K562 (cell line): ENCODE measurements around the gene RHEBL1. TPM values are rescaled to one million over a fixed set of nuclear protein-coding genes. Genes with fewer than 3 reads are reported as not detected.

Source experiments
- ATAC-seq: fragments of 200-7000 bp; cut with Tn5 transposase; 3 replicates; pipeline ENCODE4 v1.9.1; 2020; ENCODE audit warnings: moderate library complexity
- BruUV-seq: library from RNA; stranded (reverse); fragments of 400-500 nt; replicated peaks from 2 replicates; lab custom pipeline; 2021; lab: Mats Ljungman, UMichigan
- CTCF ChIA-PET: fragments of 300-600 bp; formaldehyde crosslinking; extraction: SDS; loops from one replicate; lab custom pipeline; 2021; ENCODE audit warnings: low intra/inter-chr PET ratio; lab: Yijun Ruan, JAX
- POLR2A ChIA-PET: fragments of 300-600, 350-650 bp; sonication (Branson Sonifier 250); formaldehyde crosslinking; extraction: SDS; loops from one replicate; lab custom pipeline; 2021; ENCODE audit warnings: antibody characterized with exemption, inconsistent platforms; lab: Yijun Ruan, JAX
- DNase-seq, 4 experiments: peaks; one replicate each; pipeline versions ENCODE4 v3.0.0 to v3.0.0-alpha.2; 2011 to 2018; ENCODE audit warnings: low spot score in 3 of 4, mixed read lengths in 3 of 4; ENCODE audit errors: extremely low read depth in 1 of 4
- FAIRE-seq: peaks from 2 replicates; lab custom pipeline; 2011; peaks lifted over from hg19 to GRCh38; lab: Jason Lieb, UNC
- H2AFZ ChIP-seq: 2 replicates; pipeline ENCODE4 v1.6.0; 2011; ENCODE audit warnings: low read depth, low read length, control low read depth, inconsistent platforms
- H3K27ac ChIP-seq: fragments of 200-600 bp; 3 replicates; pipeline ENCODE4 v1.8.0; 2011; ENCODE audit warnings: low read depth, mild to moderate bottlenecking, control low read depth, inconsistent platforms, low read length, moderate library complexity, mixed read lengths; ENCODE audit errors: extremely low read depth
- H3K27me3 ChIP-seq, 2 experiments: fragments of 300-600 bp in 1 of 2; 2 replicates in 1 of 2; 3 replicates in 1 of 2; pipeline versions ENCODE4 v1.6.0 to v1.8.0; 2011; ENCODE audit warnings: inconsistent platforms in 2 of 2, low read length in 2 of 2, mild to moderate bottlenecking in 1 of 2, mixed read lengths in 1 of 2, moderate library complexity in 1 of 2; ENCODE audit not compliant: control insufficient read depth in 2 of 2, insufficient read depth in 2 of 2
- H3K36me3 ChIP-seq: fragments of 300-600 bp; 3 replicates; pipeline ENCODE4 v1.8.0; 2011; ENCODE audit warnings: mild to moderate bottlenecking, low read length, inconsistent platforms; ENCODE audit not compliant: control insufficient read depth, insufficient read depth
- H3K4me1 ChIP-seq, 2 experiments: fragments of 200-600 bp in 1 of 2; replicated peaks in 1 of 2; 2 replicates in 1 of 2; 3 replicates in 1 of 2; pipeline versions ENCODE4 v1.5.1 to v1.8.0; 2011; ENCODE audit warnings: inconsistent platforms in 2 of 2, low read length in 2 of 2, mild to moderate bottlenecking in 1 of 2, mixed read lengths in 1 of 2, moderate library complexity in 1 of 2; ENCODE audit not compliant: control insufficient read depth in 2 of 2, insufficient read depth in 2 of 2
- H3K4me2 ChIP-seq: 2 replicates; pipeline ENCODE4 v1.6.1; 2011; ENCODE audit warnings: low read length, control low read depth, inconsistent platforms, mixed read lengths; ENCODE audit not compliant: insufficient read depth
- H3K4me3 ChIP-seq: fragments of 200-600 bp; sonication (generic), shearing (Covaris generic); 2 replicates; pipeline ENCODE4 v1.5.1; 2016; ENCODE audit warnings: control low read depth, inconsistent platforms
- H3K79me2 ChIP-seq: fragments of 200-600 bp; 3 replicates; pipeline ENCODE4 v1.8.0; 2011; ENCODE audit warnings: low read length, inconsistent platforms; ENCODE audit not compliant: control insufficient read depth, insufficient read depth
- H3K9ac ChIP-seq, 2 experiments: 2 replicates each; pipeline versions ENCODE4 v1.6.0 to v1.6.1; 2011; ENCODE audit warnings: low read depth in 2 of 2, low read length in 2 of 2, control low read depth in 1 of 2, inconsistent platforms in 1 of 2, mild to moderate bottlenecking in 1 of 2, mixed read lengths in 1 of 2; ENCODE audit not compliant: insufficient read depth in 1 of 2
- H3K9me1 ChIP-seq: one replicate; pipeline ENCODE4 v1.6.0; 2011; ENCODE audit warnings: inconsistent platforms, mild to moderate bottlenecking, low read length, moderate library complexity; ENCODE audit not compliant: control insufficient read depth, insufficient read depth
- H3K9me3 ChIP-seq: replicated peaks from 2 replicates; pipeline ENCODE4 v1.5.1; 2011; ENCODE audit warnings: low read depth, low read length, inconsistent platforms; ENCODE audit not compliant: control insufficient read depth, insufficient read depth
- H4K20me1 ChIP-seq: replicated peaks from 2 replicates; pipeline ENCODE4 v1.6.1; 2011; ENCODE audit warnings: low read length, inconsistent platforms, mixed read lengths; ENCODE audit not compliant: control insufficient read depth, insufficient read depth
- BRCA1 ChIP-seq, 2 experiments: fragments of 450-650 bp in 1 of 2; sonication (generic) in 1 of 2; formaldehyde crosslinking in 1 of 2; IDR thresholded peaks; 2 replicates each; pipeline versions ENCODE4 v1.5.0 to v1.6.1; 2017 to 2020; ENCODE audit warnings: mild to moderate bottlenecking in 1 of 2, missing genetic modification reagents in 1 of 2
- BRD9 ChIP-seq: fragments of 450-650 bp; IDR thresholded peaks from 2 replicates; pipeline ENCODE4 v1.6.1; 2018; ENCODE audit warnings: low read depth; ENCODE audit not compliant: partially characterized antibody
- CC2D1A ChIP-seq: fragments of 450-650 bp; IDR thresholded peaks from 2 replicates; pipeline ENCODE4 v1.6.1; 2017; ENCODE audit warnings: mild to moderate bottlenecking
- DNMT1 ChIP-seq: fragments of 450-650 bp; IDR thresholded peaks from 2 replicates; pipeline ENCODE4 v1.6.1; 2016; ENCODE audit warnings: antibody characterized with exemption, mild to moderate bottlenecking
- MAZ ChIP-seq, 2 experiments: fragments of 450-650 bp in 1 of 2; sonication (generic) in 1 of 2; formaldehyde crosslinking; IDR thresholded peaks in 1 of 2; conservative IDR thresholded peaks in 1 of 2; 2 replicates each; pipeline versions ENCODE4 v1.4.0 to v1.5.0; 2020; ENCODE audit warnings: mild to moderate bottlenecking in 1 of 2, missing genetic modification reagents in 1 of 2
- MEF2D ChIP-seq: conservative IDR thresholded peaks from 2 replicates; pipeline ENCODE4 v1.6.1; 2016; ENCODE audit warnings: low read depth, missing genetic modification characterization, missing compliant biosample characterization
- NFATC3 ChIP-seq: fragments of 450-650 bp; IDR thresholded peaks from 2 replicates; pipeline ENCODE4 v1.6.1; 2017; ENCODE audit warnings: mild to moderate bottlenecking
- POLR2A ChIP-seq: fragments of 450-650 bp; conservative IDR thresholded peaks from 2 replicates; pipeline ENCODE4 v1.6.1; 2016
- RBFOX2 ChIP-seq: fragments of 200-400 bp; formaldehyde crosslinking; IDR thresholded peaks from 2 replicates; pipeline ENCODE4 v1.6.1; 2017; ENCODE audit warnings: low read depth, mild to moderate bottlenecking, low read length, moderate library complexity
- RBM39 ChIP-seq: fragments of 200-400 bp; formaldehyde crosslinking; optimal IDR thresholded peaks from 2 replicates; pipeline ENCODE3; 2018; ENCODE audit warnings: low read depth, low read length
- SIX5 ChIP-seq, 2 experiments: IDR thresholded peaks; 2 replicates each; pipeline ENCODE4 v1.6.1; 2011; ENCODE audit warnings: low read length in 2 of 2, borderline replicate concordance in 1 of 2, low read depth in 1 of 2, mild to moderate bottlenecking in 1 of 2, moderate library complexity in 1 of 2; ENCODE audit not compliant: insufficient read depth in 1 of 2
- WGBS: fragments of 100-300 bp; shearing (Covaris generic); methylation state at CpG from one replicate; pipeline ENCODE4 v1.1.6; 2016; ENCODE audit warnings: low coverage, mixed read lengths; ENCODE audit not compliant: insufficient coverage; ENCODE audit errors: missing lambda C conversion rate; 5-methylcytosine and 5-hydroxymethylcytosine counted together
- in situ Hi-C: fragments of 300-500 bp; cut with MboI; formaldehyde crosslinking; loops from 4 replicates; pipeline ENCODE4 v1.15.0; 2018; ENCODE audit warnings: inconsistent platforms, mixed read lengths
- intact Hi-C: fragments of 100-400 bp; cut with micrococcal nuclease; formaldehyde crosslinking; loops from 2 replicates; pipeline ENCODE4 v1.14.2; 2022
- polyA plus RNA-seq, 8 experiments: library from polyadenylated mRNA; depleted of rRNA in 4 of 8; stranded (reverse) in 5 of 8; unstranded in 3 of 8; fragments of >200 nt; fragmentation: Nextera tagmentation in 2 of 8; fragmentation: Illumina TruSeq in 1 of 8; extraction: Ambion mirVana in 2 of 8; extraction: Trizol in 1 of 8; gene quantifications; 2 replicates each; pipeline versions ENCODE4 v1.2.1 to v1.2.3, GENCODE V29; 2011 to 2014; ENCODE audit warnings: inconsistent platforms in 1 of 8, missing spikeins in 1 of 8
- total RNA-seq, 7 experiments: library from RNA; depleted of rRNA in 6 of 7; stranded (reverse); fragments of >200 nt in 6 of 7; fragmentation: Illumina TruSeq in 2 of 7; extraction: Trizol in 2 of 7; gene quantifications; 2 replicates each; pipeline versions ENCODE4 v1.2.1 to v1.2.3, GENCODE V29; 2011 to 2021; ENCODE audit warnings: low replicate concordance in 1 of 7
- TF ChIP-seq, protein P1 (sequence below), 2 experiments: fragments of 450-650 bp; conservative IDR thresholded peaks; 2 replicates each; pipeline ENCODE4 v1.6.1; 2017; ENCODE audit warnings: mild to moderate bottlenecking in 2 of 2, moderate library complexity in 2 of 2
- TF ChIP-seq, protein P2 (sequence below): fragments of 250-450 bp; sonication (Bioruptor Pico); IDR thresholded peaks from 2 replicates; pipeline ENCODE4 v1.5.0; 2022; ENCODE audit warnings: mild to moderate bottlenecking
- TF ChIP-seq, protein P3 (sequence below): fragments of 450-650 bp; formaldehyde crosslinking; IDR thresholded peaks from 2 replicates; pipeline ENCODE4 v1.4.0; 2020; ENCODE audit warnings: mild to moderate bottlenecking, mixed read lengths

Gene RHEBL1
- total and polyA plus RNA-seq, 9 of the 15 experiments (the other 6 are each of a cell fraction or from before 2014, with no cell fraction given), result 4.3 to 36.1 (median 8.2) TPM

DNA sequence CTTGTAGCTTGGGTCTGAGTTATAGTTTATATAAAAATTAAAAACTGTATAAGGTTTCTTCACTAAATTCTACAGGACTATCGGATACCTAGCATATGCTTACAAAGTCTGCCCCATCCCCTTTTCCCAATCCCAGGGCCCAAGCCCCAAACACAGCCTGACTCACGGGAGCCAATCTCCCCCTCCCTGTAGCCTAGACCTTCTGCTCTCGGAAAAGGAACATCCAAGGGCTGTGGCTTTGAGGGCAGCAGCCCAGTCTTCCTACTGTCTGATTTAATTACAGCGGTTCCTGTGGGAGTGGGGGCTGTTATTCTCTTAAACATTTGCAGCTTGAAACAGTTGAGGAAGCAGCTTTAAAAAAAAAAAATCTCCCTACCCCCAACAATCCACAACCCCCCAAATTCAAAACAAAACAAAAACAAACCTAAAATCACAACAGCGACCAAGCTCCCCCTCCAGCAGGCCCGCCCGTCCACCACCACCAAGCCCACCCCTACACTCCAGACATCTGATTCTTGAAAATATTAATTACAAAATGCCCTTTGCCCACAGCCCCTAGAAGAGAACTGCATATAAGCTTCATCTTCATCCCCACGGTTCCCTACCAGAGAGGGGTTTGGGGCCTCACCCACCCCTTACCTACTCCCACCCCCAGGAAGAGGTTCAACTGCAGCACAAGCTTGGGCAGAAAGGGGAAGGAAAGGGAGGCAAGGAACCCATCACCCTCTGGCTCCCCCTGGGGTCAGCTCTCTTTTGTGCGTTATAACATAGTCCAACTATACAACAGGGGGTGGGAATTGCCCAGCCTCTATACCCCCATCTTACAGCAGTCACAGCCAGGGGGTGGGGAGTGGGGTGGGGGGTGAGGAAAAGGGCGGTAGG is 50.1 kb downstream of the RHEBL1 start:
- no peaks in the 10 kb centered on the region for H3K27me3 ChIP-seq
- peak overlapping the region; percentile 63 for H3K4me2 ChIP-seq
- ATAC-seq (peak; percentile 72), FAIRE-seq (peak; percentile 90), DNase-seq (peak; percentile 67 to 81 (median 75))
- no peaks in the 10 kb centered on the region for H3K9me3 ChIP-seq
- intact Hi-C loops, result loop anchor here (2.0 kb wide), 1 partner anchor 23 kb away; no protein-coding TSS in a partner anchor
- no TSS peak for BruUV-seq
- POLR2A ChIA-PET, result interaction anchor here (0.6 to 6.8 kb wide), 10 partner anchors 9 to 309 kb away, joined by 3 to 78 read pairs (median 5); partner anchors contain the start of genes DDN and TUBA1B
- H3K9ac ChIP-seq, result peak overlapping the region; percentile 87 to 93; a peak in 3 of 4 replicates
- 20% methylated on average over 7 of the region's 10 CpGs for whole genome bisulfite sequencing
- peak overlapping the region; percentile 99 for H3K27ac ChIP-seq
- peaks cover 25% of the 10 kb centered on the region for H3K79me2 ChIP-seq
- in situ Hi-C loops, result no loop called here
- no peaks in the 10 kb centered on the region for H3K9me1 ChIP-seq
- CTCF ChIA-PET, result interaction anchor here (0.5 to 0.6 kb wide), 3 partner anchors 23 to 205 kb away, joined by 3 to 5 read pairs (median 4); no protein-coding TSS in a partner anchor
- H3K36me3 ChIP-seq, result peaks cover 52% of the 10 kb centered on the region
- peaks cover 38 to 42% of the 10 kb centered on the region in 2 experiments for H3K4me1 ChIP-seq
- H4K20me1 ChIP-seq, result no peaks in the 10 kb centered on the region
- peak overlapping the region; percentile 69; the same call in 1 of the 2 replicates for H3K4me3 ChIP-seq
- 0 out of 2 replicates have a peak overlapping the region, but pooled peaks have one; percentile 36 for H2AFZ ChIP-seq
- no peak for TF ChIP-seq DNMT1
- TF ChIP-seq MAZ (CRISPR knock-in tag; conservative IDR thresholded peaks at IDR 0.05 in 1 of 2, IDR thresholded peaks at IDR 0.05 in 1 of 2), result 0 out of 4 replicates have a peak, but pooled peaks of 1 of the 2 experiments have one; percentile 21
- 0 out of 2 replicates have a peak, but pooled peaks have one; percentile 13 for TF ChIP-seq CC2D1A
- TF ChIP-seq SIX5 (IDR thresholded peaks at IDR 0.05; ENCODE audit: borderline replicate concordance in 1 of 2, insufficient read depth in 1 of 2, low read depth in 1 of 2, low read length in 2 of 2), result no peak
- peak; percentile 22 for TF ChIP-seq BRD9
- TF ChIP-seq, protein P1, sequence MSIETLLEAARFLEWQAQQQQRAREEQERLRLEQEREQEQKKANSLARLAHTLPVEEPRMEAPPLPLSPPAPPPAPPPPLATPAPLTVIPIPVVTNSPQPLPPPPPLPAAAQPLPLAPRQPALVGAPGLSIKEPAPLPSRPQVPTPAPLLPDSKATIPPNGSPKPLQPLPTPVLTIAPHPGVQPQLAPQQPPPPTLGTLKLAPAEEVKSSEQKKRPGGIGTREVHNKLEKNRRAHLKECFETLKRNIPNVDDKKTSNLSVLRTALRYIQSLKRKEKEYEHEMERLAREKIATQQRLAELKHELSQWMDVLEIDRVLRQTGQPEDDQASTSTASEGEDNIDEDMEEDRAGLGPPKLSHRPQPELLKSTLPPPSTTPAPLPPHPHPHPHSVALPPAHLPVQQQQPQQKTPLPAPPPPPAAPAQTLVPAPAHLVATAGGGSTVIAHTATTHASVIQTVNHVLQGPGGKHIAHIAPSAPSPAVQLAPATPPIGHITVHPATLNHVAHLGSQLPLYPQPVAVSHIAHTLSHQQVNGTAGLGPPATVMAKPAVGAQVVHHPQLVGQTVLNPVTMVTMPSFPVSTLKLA (conservative IDR thresholded peaks at IDR 0.05), result 0 out of 4 replicates have a peak, but pooled peaks of 1 of the 2 experiments have one; percentile 22
- no peak for TF ChIP-seq RBM39
- TF ChIP-seq RBFOX2, result 0 out of 2 replicates have a peak, but pooled peaks have one; percentile 19
- peak; percentile 7; the same call in 1 of the 2 replicates for TF ChIP-seq POLR2A
- TF ChIP-seq, protein P2, sequence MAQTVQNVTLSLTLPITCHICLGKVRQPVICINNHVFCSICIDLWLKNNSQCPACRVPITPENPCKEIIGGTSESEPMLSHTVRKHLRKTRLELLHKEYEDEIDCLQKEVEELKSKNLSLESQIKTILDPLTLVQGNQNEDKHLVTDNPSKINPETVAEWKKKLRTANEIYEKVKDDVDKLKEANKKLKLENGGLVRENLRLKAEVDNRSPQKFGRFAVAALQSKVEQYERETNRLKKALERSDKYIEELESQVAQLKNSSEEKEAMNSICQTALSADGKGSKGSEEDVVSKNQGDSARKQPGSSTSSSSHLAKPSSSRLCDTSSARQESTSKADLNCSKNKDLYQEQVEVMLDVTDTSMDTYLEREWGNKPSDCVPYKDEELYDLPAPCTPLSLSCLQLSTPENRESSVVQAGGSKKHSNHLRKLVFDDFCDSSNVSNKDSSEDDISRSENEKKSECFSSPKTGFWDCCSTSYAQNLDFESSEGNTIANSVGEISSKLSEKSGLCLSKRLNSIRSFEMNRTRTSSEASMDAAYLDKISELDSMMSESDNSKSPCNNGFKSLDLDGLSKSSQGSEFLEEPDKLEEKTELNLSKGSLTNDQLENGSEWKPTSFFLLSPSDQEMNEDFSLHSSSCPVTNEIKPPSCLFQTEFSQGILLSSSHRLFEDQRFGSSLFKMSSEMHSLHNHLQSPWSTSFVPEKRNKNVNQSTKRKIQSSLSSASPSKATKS (CRISPR knock-in tag), result no peak
- TF ChIP-seq MEF2D (tag), result no peak
- TF ChIP-seq NFATC3, result no peak
- TF ChIP-seq, protein P3, sequence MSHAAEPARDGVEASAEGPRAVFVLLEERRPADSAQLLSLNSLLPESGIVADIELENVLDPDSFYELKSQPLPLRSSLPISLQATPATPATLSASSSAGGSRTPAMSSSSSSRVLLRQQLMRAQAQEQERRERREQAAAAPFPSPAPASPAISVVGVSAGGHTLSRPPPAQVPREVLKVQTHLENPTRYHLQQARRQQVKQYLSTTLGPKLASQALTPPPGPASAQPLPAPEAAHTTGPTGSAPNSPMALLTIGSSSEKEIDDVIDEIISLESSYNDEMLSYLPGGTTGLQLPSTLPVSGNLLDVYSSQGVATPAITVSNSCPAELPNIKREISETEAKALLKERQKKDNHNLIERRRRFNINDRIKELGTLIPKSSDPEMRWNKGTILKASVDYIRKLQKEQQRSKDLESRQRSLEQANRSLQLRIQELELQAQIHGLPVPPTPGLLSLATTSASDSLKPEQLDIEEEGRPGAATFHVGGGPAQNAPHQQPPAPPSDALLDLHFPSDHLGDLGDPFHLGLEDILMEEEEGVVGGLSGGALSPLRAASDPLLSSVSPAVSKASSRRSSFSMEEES (CRISPR knock-in tag), result no peak
- TF ChIP-seq BRCA1 (IDR thresholded peaks at IDR 0.05), result no peak
- TF ChIP-seq BRCA1 (CRISPR knock-in tag; IDR thresholded peaks at IDR 0.05), result no peak
